Prostate gland (tissue), 2 donors: Measurements from ENCODE around the gene MORC2. TPM values are rescaled to one million over a fixed set of nuclear protein-coding genes. Genes with fewer than 3 reads are reported as not detected.

Experiments used
- DNase-seq: peaks from one replicate; pipeline ENCODE4 v3.0.0-alpha.2; 2019; ENCODE audit warnings: low spot score
- H3K27ac ChIP-seq, 2 donors: fragments of 200-600 bp; sonication (generic); 2 replicates each; pipeline ENCODE4 v1.5.1; 2017 to 2019
- H3K27me3 ChIP-seq: fragments of 200-600 bp; sonication (generic); replicated peaks from 2 replicates; pipeline ENCODE4 v1.5.1; 2019; ENCODE audit not compliant: insufficient read depth
- H3K36me3 ChIP-seq, 2 donors: fragments of 200-600 bp; sonication (generic); 1 replicate in 1 of 2; 2 replicates in 1 of 2; pipeline versions ENCODE4 v1.5.1 to v1.8.1; 2017 to 2019
- H3K4me1 ChIP-seq: fragments of 200-600 bp; sonication (generic); replicated peaks from 2 replicates; pipeline ENCODE4 v1.5.1; 2019
- H3K4me3 ChIP-seq, 2 donors: fragments of 200-600 bp; sonication (generic); 2 replicates each; pipeline ENCODE4 v1.5.1; 2017 to 2019
- H3K9me3 ChIP-seq: fragments of 200-600 bp; sonication (generic); 2 replicates; pipeline ENCODE4 v1.5.1; 2017
- CTCF ChIP-seq, 4 experiments: fragments of 200-600 bp in 2 of 4; fragments of 450-650 bp in 2 of 4; sonication (generic) in 2 of 4; IDR thresholded peaks; 1 replicate in 3 of 4; 2 replicates in 1 of 4; pipeline ENCODE4 v1.5.1; 2016 to 2019; ENCODE audit warnings: antibody characterized with exemption in 4 of 4, mild to moderate bottlenecking in 2 of 4, moderate library complexity in 2 of 4
- POLR2A ChIP-seq: fragments of 450-650 bp; IDR thresholded peaks from one replicate; pipeline ENCODE4 v1.6.1; 2016; ENCODE audit warnings: antibody characterized with exemption, mild to moderate bottlenecking
- POLR2AphosphoS5 ChIP-seq: sonication (generic); formaldehyde crosslinking; IDR thresholded peaks from one replicate; pipeline ENCODE4 v1.6.1; 2017; ENCODE audit warnings: antibody characterized with exemption
- WGBS: methylation state at CpG from one replicate; pipeline ENCODE4 v1.1.5; 2018; 5-methylcytosine and 5-hydroxymethylcytosine counted together
- intact Hi-C: fragments of 100-400 bp; cut with DNase I; formaldehyde crosslinking; loops from one replicate; pipeline ENCODE4 v1.14.2; 2022
- total RNA-seq, 2 donors: library from RNA; depleted of rRNA; stranded (reverse); fragments of >200 nt; gene quantifications; one replicate each; pipeline ENCODE4 v1.1.0, GENCODE V29; 2016

Gene MORC2
- total RNA-seq, 2 donors from 2014 or later, result 19.7 to 74.8 TPM

GRCh38 chr22:30882184-30882717, 86.3 kb downstream of the MORC2 start:
- 70% methylated on average over 6 of the region's 6 CpGs for WGBS
- Histone ChIP-seq H3K27me3 (no peaks in the 10 kb centered on the region), H3K4me1 (no peaks in the 10 kb centered on the region), H3K9me3 (no peaks in the 10 kb centered on the region), H3K4me3 (no peak overlapping the region), H3K36me3 (no peaks in the 10 kb centered on the region), H3K27ac (no peak overlapping the region)
- no peak for TF ChIP-seq POLR2AphosphoS5
- TF ChIP-seq POLR2A, result no peak
- TF ChIP-seq CTCF (IDR thresholded peaks at IDR 0.05), result no peak
- DNase-seq, result no peak
- intact Hi-C loops, result no loop called here

GRCh38 chr22:30881361-30882183, 87.0 kb downstream of the MORC2 start:
- TF ChIP-seq POLR2A (no peak), POLR2AphosphoS5 (no peak), CTCF (IDR thresholded peaks at IDR 0.05) (no peak)
- Histone ChIP-seq H3K27ac (no peak overlapping the region), H3K27me3 (no peaks in the 10 kb centered on the region), H3K9me3 (no peaks in the 10 kb centered on the region), H3K4me1 (no peaks in the 10 kb centered on the region), H3K36me3 (no peaks in the 10 kb centered on the region), H3K4me3 (no peak overlapping the region)
- no peak for DNase-seq
- WGBS, result 92% methylated on average over 14 of the region's 14 CpGs
- intact Hi-C loops, result no loop called here

- H3K4me3 ChIP-seq, result no peak overlapping the region
- no peaks in the 10 kb centered on the region for H3K36me3 ChIP-seq
- no peaks in the 10 kb centered on the region for H3K27me3 ChIP-seq
- H3K4me1 ChIP-seq, result no peaks in the 10 kb centered on the region
- TF ChIP-seq CTCF (IDR thresholded peaks at IDR 0.05) (no peak), POLR2AphosphoS5 (no peak), POLR2A (no peak)
- intact Hi-C loops, result no loop called here
- 89% methylated on average over 5 of the region's 5 CpGs for WGBS
- H3K27ac ChIP-seq, result no peak overlapping the region
- no peaks in the 10 kb centered on the region for H3K9me3 ChIP-seq
- DNase-seq, result no peak
These were observed 87.7 kb downstream of the MORC2 start for GRCh38 chr22:30880847-30881246.

GRCh38 chr22:30880181-30880601, 88.4 kb downstream of the MORC2 start:
- Histone ChIP-seq H3K4me3 (no peak overlapping the region), H3K9me3 (no peaks in the 10 kb centered on the region), H3K4me1 (no peaks in the 10 kb centered on the region), H3K36me3 (no peaks in the 10 kb centered on the region), H3K27ac (no peak overlapping the region), H3K27me3 (no peaks in the 10 kb centered on the region)
- intact Hi-C loops, result no loop called here
- 93% methylated on average over 8 of the region's 8 CpGs for WGBS
- DNase-seq, result no peak
- no peak for TF ChIP-seq POLR2A
- no peak for TF ChIP-seq CTCF (IDR thresholded peaks at IDR 0.05)
- TF ChIP-seq POLR2AphosphoS5, result no peak

- H3K27me3 ChIP-seq, result no peaks in the 10 kb centered on the region
- H3K36me3 ChIP-seq, result no peaks in the 10 kb centered on the region
- intact Hi-C loops, result no loop called here
- no peaks in the 10 kb centered on the region for H3K9me3 ChIP-seq
- H3K4me1 ChIP-seq, result no peaks in the 10 kb centered on the region
- WGBS, result 78% methylated on average over 8 of the region's 8 CpGs
- DNase-seq, result no peak
- TF ChIP-seq POLR2A, result no peak
- no peak for TF ChIP-seq POLR2AphosphoS5
- no peak for TF ChIP-seq CTCF (IDR thresholded peaks at IDR 0.05)
- no peak overlapping the region for H3K27ac ChIP-seq
- no peak overlapping the region for H3K4me3 ChIP-seq
These were observed 89.2 kb downstream of the MORC2 start for GRCh38 chr22:30879415-30879797.
